LNCaP clone FGC (cell line): ENCODE results near the gene PSMB3.

Experiments used
- DNase-seq: peaks from one replicate; pipeline ENCODE4 v3.0.0-alpha.2; 2011; ENCODE audit warnings: low read depth
- H3K4me3 ChIP-seq: 2 replicates; pipeline ENCODE4 v1.5.1; 2011; ENCODE audit warnings: mild to moderate bottlenecking, low read depth, low read length, control low read depth
- CTCF ChIP-seq: IDR thresholded peaks from 2 replicates; pipeline ENCODE4 v1.5.1; 2012; ENCODE audit warnings: mild to moderate bottlenecking; ENCODE audit not compliant: control insufficient read depth, insufficient read depth; ENCODE audit errors: extremely low read depth

The PSMB3 gene

GRCh38 chr17:38731526-38732294 lies 20.8 kb upstream of the PSMB3 start:
- peak overlapping the region; percentile 88 for H3K4me3 ChIP-seq
- peak; percentile 75 for DNase-seq

GRCh38 chr17:38732376-38733281 lies 19.9 kb upstream of the PSMB3 start:
- no peak for TF ChIP-seq CTCF
- peak; percentile 79 for DNase-seq
- peak overlapping the region; percentile 88; the same call in 1 of the 2 replicates for H3K4me3 ChIP-seq

More at GRCh38 chr17:38731526-38732294, 20.8 kb upstream of the PSMB3 start:
- no peak for TF ChIP-seq CTCF

GRCh38 chr17:38733282-38733981 lies 19.1 kb upstream of the PSMB3 start:
- DNase-seq = no peak
- TF ChIP-seq CTCF = no peak
- H3K4me3 ChIP-seq = no peak overlapping the region

GRCh38 chr17:38733982-38734973 lies 18.3 kb upstream of the PSMB3 start:
- DNase-seq = no peak
- no peak overlapping the region for H3K4me3 ChIP-seq
- 0 out of 2 replicates have a peak, but pooled peaks have one; percentile 16 for TF ChIP-seq CTCF

- H3K4me3 ChIP-seq = no peak overlapping the region
- peak; percentile 86 for TF ChIP-seq CTCF
- DNase-seq = no peak
These were observed 17.2 kb upstream of the PSMB3 start for GRCh38 chr17:38735161-38735997.
